ENCODE data around the gene SHROOM3. TPM values are rescaled to one million over a fixed set of nuclear protein-coding genes. Genes with fewer than 3 reads are reported as not detected.

Gene SHROOM3
- 10.6 TPM for total RNA-seq

GRCh38 chr4:76434901-76435527 is at the start of gene SHROOM3:
TSS of gene SHROOM3 (plus strand) at chr4:76435229. CDS start at chr4:76436053, 824 bp downstream.

GRCh38 chr4:76420762-76421581 is 14.1 kb upstream of the SHROOM3 start, which contains the start of gene CCDC158:
TSS of gene CCDC158 (minus strand) at chr4:76421141. CDS start at chr4:76403207, 17,934 bp downstream.

Small RNA genes lying within 50 kb of the gene (small RNA-seq; reads per million reads assigned to genes)
- gene MIR4450 (not detected), gene RF00278 (not detected), gene RNU6-145P (not detected)

Other genes with a start within 250 kb of the SHROOM3 start
- 231 TPM for gene SCARB2, start 221.4 kb upstream of the SHROOM3 start, total RNA-seq
- 17.5 TPM for gene FAM47E, start 183.5 kb upstream of the SHROOM3 start, total RNA-seq
- 1.6 TPM for gene STBD1, start 128.5 kb upstream of the SHROOM3 start, total RNA-seq
- gene CCDC158, start 14.1 kb upstream of the SHROOM3 start, total RNA-seq: 7.2 TPM